ENCODE measurements around the gene CYP2U1.

GRCh38 chr4:107937040-107937439 lies 5.7 kb downstream of the CYP2U1 start:
- TF ChIP-seq CTCF (conservative IDR thresholded peaks at IDR 0.05; ENCODE audit: low read depth in 2 of 2) (no peak), REST (IDR thresholded peaks at IDR 0.05; ENCODE audit: unreplicated experiment) (no peak), EZH2phosphoT487 (IDR thresholded peaks at IDR 0.05; ENCODE audit: unreplicated experiment) (no peak), EZH2 (IDR thresholded peaks at IDR 0.05; ENCODE audit: low read depth, unreplicated experiment) (no peak), POLR2AphosphoS5 (IDR thresholded peaks at IDR 0.05; ENCODE audit: low read depth) (no peak), ZNF114 (CRISPR knock-in tag; IDR thresholded peaks at IDR 0.05) (no peak)
